GM23338 (cell line): ENCODE results near the gene ZBTB7A. TPM values are rescaled to one million over a fixed set of nuclear protein-coding genes. Genes with fewer than 3 reads are reported as not detected.

ENCODE experiments used
- ATAC-seq: fragments of 200-7000 bp; cut with Tn5 transposase; 3 replicates; pipeline ENCODE4 v1.9.1; 2020
- DNase-seq: peaks from one replicate; pipeline ENCODE4 v3.0.0-alpha.2; 2015; ENCODE audit warnings: low spot score
- H2AFZ ChIP-seq: fragments of 200-600 bp; sonication (generic); 2 replicates; pipeline ENCODE4 v1.8.0; 2016; ENCODE audit warnings: antibody characterized with exemption, mild to moderate bottlenecking, moderate library complexity
- H3F3A ChIP-seq: fragments of 200-600 bp; sonication (generic); replicated peaks from 2 replicates; pipeline ENCODE4 v1.8.0; 2017; ENCODE audit warnings: antibody characterized with exemption, mixed run types, low read depth
- H3K27ac ChIP-seq: fragments of 200-600 bp; sonication (generic); 2 replicates; pipeline ENCODE4 v1.6.1; 2016; ENCODE audit warnings: low read depth
- H3K27me3 ChIP-seq: fragments of 200-600 bp; sonication (generic); 2 replicates; pipeline ENCODE4 v1.8.0; 2016; ENCODE audit warnings: mild to moderate bottlenecking, mixed run types, moderate library complexity; ENCODE audit not compliant: insufficient read depth
- H3K36me3 ChIP-seq: fragments of 200-600 bp; sonication (generic); 2 replicates; pipeline ENCODE4 v1.8.0; 2016; ENCODE audit warnings: mild to moderate bottlenecking; ENCODE audit not compliant: insufficient read depth
- H3K4me1 ChIP-seq: fragments of 200-600 bp; sonication (generic); 2 replicates; pipeline ENCODE4 v1.8.0; 2016; ENCODE audit warnings: mild to moderate bottlenecking, moderate library complexity; ENCODE audit not compliant: insufficient read depth
- H3K4me2 ChIP-seq: fragments of 200-600 bp; sonication (generic); 2 replicates; pipeline ENCODE4 v1.7.1; 2017; ENCODE audit warnings: mixed run types
- H3K4me3 ChIP-seq: fragments of 200-600 bp; sonication (generic); 2 replicates; pipeline ENCODE4 v1.6.1; 2016; ENCODE audit warnings: mixed run types
- H3K79me2 ChIP-seq: fragments of 200-600 bp; sonication (generic); replicated peaks from 2 replicates; pipeline ENCODE4 v1.8.0; 2017; ENCODE audit warnings: mild to moderate bottlenecking; ENCODE audit not compliant: insufficient read depth
- H3K9me2 ChIP-seq: fragments of 200-600 bp; sonication (generic); 2 replicates; pipeline ENCODE4 v1.8.0; 2017; ENCODE audit not compliant: insufficient read depth
- H4K20me1 ChIP-seq: fragments of 200-600 bp; sonication (generic); replicated peaks from 2 replicates; pipeline ENCODE4 v1.8.0; 2017; ENCODE audit warnings: mild to moderate bottlenecking; ENCODE audit not compliant: insufficient read depth
- H3K27ac Mint-ChIP-seq: 2 replicates; pipeline ENCODE4 v1.8.0; 2020; ENCODE audit warnings: inconsistent platforms, mild to moderate bottlenecking, moderate library complexity, mixed read lengths
- H3K27me3 Mint-ChIP-seq: 3 replicates; pipeline ENCODE4 v1.8.0; 2022; ENCODE audit warnings: low read depth, mild to moderate bottlenecking, moderate library complexity, mixed read lengths, inconsistent platforms; ENCODE audit not compliant: insufficient read depth, poor library complexity
- H3K36me3 Mint-ChIP-seq: 3 replicates; pipeline ENCODE4 v1.8.0; 2021; ENCODE audit warnings: low read depth, mild to moderate bottlenecking, inconsistent platforms, moderate library complexity, mixed read lengths
- H3K4me1 Mint-ChIP-seq: 3 replicates; pipeline ENCODE4 v1.8.0; 2020; ENCODE audit warnings: mild to moderate bottlenecking, inconsistent platforms, mixed read lengths
- H3K4me3 Mint-ChIP-seq: 3 replicates; pipeline ENCODE4 v1.8.0; 2021; ENCODE audit warnings: moderate library complexity, mild to moderate bottlenecking, inconsistent platforms, mixed read lengths
- H3K9me3 Mint-ChIP-seq: 3 replicates; pipeline ENCODE4 v1.8.0; 2020; ENCODE audit warnings: moderate library complexity, mild to moderate bottlenecking, inconsistent platforms, mixed read lengths
- CTCF ChIP-seq, 2 experiments: fragments of 200-600 bp in 1 of 2; sonication (generic) in 1 of 2; conservative IDR thresholded peaks; 2 replicates each; pipeline versions ENCODE4 v1.5.1 to v1.6.1; 2016 to 2017; ENCODE audit warnings: antibody characterized with exemption in 2 of 2, low read depth in 2 of 2, mild to moderate bottlenecking in 2 of 2, moderate library complexity in 1 of 2
- EZH2 ChIP-seq: fragments of 200-600 bp; sonication (generic); IDR thresholded peaks from one replicate; pipeline ENCODE4 v1.8.0; 2017; ENCODE audit warnings: antibody characterized with exemption, mild to moderate bottlenecking, low read depth; ENCODE audit not compliant: unreplicated experiment
- EZH2phosphoT487 ChIP-seq: fragments of 200-600 bp; sonication (generic); IDR thresholded peaks from one replicate; pipeline ENCODE4 v1.8.1; 2018; ENCODE audit warnings: antibody characterized with exemption; ENCODE audit not compliant: unreplicated experiment
- NANOG ChIP-seq: IDR thresholded peaks from 2 replicates; pipeline ENCODE4 v1.6.1; 2016; ENCODE audit warnings: antibody characterized with exemption, borderline replicate concordance
- ZNF331 ChIP-seq: fragments of 250-450 bp; sonication (Bioruptor Pico); IDR thresholded peaks from 2 replicates; pipeline ENCODE4 v1.5.0; 2020; ENCODE audit warnings: low read depth, mild to moderate bottlenecking, moderate library complexity
- polyA plus RNA-seq: library from polyadenylated mRNA; unstranded; fragments of >200 nt; fragmentation: Nextera tagmentation; extraction: Ambion mirVana; gene quantifications from 2 replicates; pipeline ENCODE4 v1.2.1, GENCODE V29; 2016
- total RNA-seq: library from RNA; depleted of rRNA; stranded (reverse); fragments of >200 nt; shearing (Covaris generic); gene quantifications from 2 replicates; pipeline ENCODE4 v1.2.3, GENCODE V29; 2014

Gene ZBTB7A
- total and polyA plus RNA-seq, 2 experiments from 2014 or later = 9.5 to 35.0 TPM

GRCh38 chr19:4052993-4053422, 13.7 kb downstream of the ZBTB7A start:
- no peak overlapping the region for H3K4me2 ChIP-seq
- no peak overlapping the region for H2AFZ ChIP-seq
- H3K9me3 Mint-ChIP-seq = no peaks in the 10 kb centered on the region; the same call in 1 of the 3 replicates
- no peak overlapping the region for H3K4me3 ChIP-seq
- H3K4me1 Mint-ChIP-seq = peaks cover 10% of the 10 kb centered on the region
- H3F3A ChIP-seq = peaks cover 39% of the 10 kb centered on the region
- H4K20me1 ChIP-seq = peaks cover 51% of the 10 kb centered on the region
- peak overlapping the region; percentile 81; the same call in 1 of the 2 replicates for H3K27ac Mint-ChIP-seq
- H3K79me2 ChIP-seq = peaks cover 68% of the 10 kb centered on the region
- TF ChIP-seq NANOG = no peak
- H3K4me3 Mint-ChIP-seq = no peak overlapping the region
- no peaks in the 10 kb centered on the region for H3K36me3 ChIP-seq
- DNase-seq (no peak), ATAC-seq (no peak)
- peak overlapping the region; percentile 50 for H3K27ac ChIP-seq
- peaks cover 51% of the 10 kb centered on the region for H3K36me3 Mint-ChIP-seq
- no peaks in the 10 kb centered on the region for H3K4me1 ChIP-seq
- H3K9me2 ChIP-seq = no peaks in the 10 kb centered on the region
- peaks cover 19% of the 10 kb centered on the region for H3K27me3 Mint-ChIP-seq
- H3K27me3 ChIP-seq = no peaks in the 10 kb centered on the region

GRCh38 chr19:4052114-4052992, 14.3 kb downstream of the ZBTB7A start:
- peaks cover 49% of the 10 kb centered on the region for H4K20me1 ChIP-seq

More at GRCh38 chr19:4052114-4052992, 14.3 kb downstream of the ZBTB7A start:
- H3K27me3 Mint-ChIP-seq = peaks cover 16% of the 10 kb centered on the region
- no peak overlapping the region for H2AFZ ChIP-seq
- H3K4me3 ChIP-seq = no peak overlapping the region
- DNase-seq (no peak), ATAC-seq (peak; percentile 16; the same call in 1 of the 3 replicates)
- H3K36me3 ChIP-seq = no peaks in the 10 kb centered on the region
- peaks cover 61% of the 10 kb centered on the region for H3K79me2 ChIP-seq
- no peaks in the 10 kb centered on the region for H3K27me3 ChIP-seq
- peaks cover 49% of the 10 kb centered on the region for H3K36me3 Mint-ChIP-seq
- H3K9me3 Mint-ChIP-seq = no peaks in the 10 kb centered on the region; the same call in 1 of the 3 replicates
- H3K27ac ChIP-seq = peak overlapping the region; percentile 50; the same call in 1 of the 2 replicates
- H3K4me1 ChIP-seq = no peaks in the 10 kb centered on the region
- no peak overlapping the region for H3K4me3 Mint-ChIP-seq
- H3K4me1 Mint-ChIP-seq = peaks cover 10% of the 10 kb centered on the region
- TF ChIP-seq EZH2phosphoT487 = no peak
- TF ChIP-seq CTCF (conservative IDR thresholded peaks at IDR 0.05; ENCODE audit: low read depth in 2 of 2) = no peak
- TF ChIP-seq EZH2 = no peak
- TF ChIP-seq ZNF331 (CRISPR knock-in tag) = no peak
- H3K9me2 ChIP-seq = no peaks in the 10 kb centered on the region
- peak overlapping the region; percentile 81; the same call in 1 of the 2 replicates for H3K27ac Mint-ChIP-seq
- no peak overlapping the region for H3K4me2 ChIP-seq
- peaks cover 37% of the 10 kb centered on the region for H3F3A ChIP-seq
